ENCODE measurements around the gene DAB1. TPM values are rescaled to one million over a fixed set of nuclear protein-coding genes. Genes with fewer than 3 reads are reported as not detected.

Gene DAB1
- polyA plus RNA-seq, 6 donors from 2014 or later: 0.11 TPM; not detected in 5

- no peak for ATAC-seq (ENCODE audit: low read depth in 2 of 2)
- Mint-ChIP-seq H3K4me3 (no peak overlapping the region), H3K27ac (no peak overlapping the region), H3K9me3 (peaks cover 0 to 5% (median 0%) of the 10 kb centered on the region in 7 donors), H3K27me3 (peaks cover 0 to 11% (median 9%) of the 10 kb centered on the region in 3 donors), H3K4me1 (no peaks in the 10 kb centered on the region), H3K36me3 (no peaks in the 10 kb centered on the region)
- DNase-seq: no peak
Observed at GRCh38 chr1:56993475-56993874, 430.4 kb downstream of the DAB1 start.

GRCh38 chr1:56992318-56993125, 431.3 kb downstream of the DAB1 start:
- Mint-ChIP-seq H3K27ac (no peak overlapping the region), H3K36me3 (no peaks in the 10 kb centered on the region), H3K4me3 (no peak overlapping the region), H3K9me3 (peaks cover 0 to 5% (median 0%) of the 10 kb centered on the region in 7 donors), H3K4me1 (no peaks in the 10 kb centered on the region), H3K27me3 (peaks cover 0 to 11% (median 9%) of the 10 kb centered on the region in 3 donors)
- ATAC-seq (ENCODE audit: low read depth in 2 of 2) (no peak), DNase-seq (no peak)

GRCh38 chr1:56991576-56991975, 432.3 kb downstream of the DAB1 start:
- Mint-ChIP-seq H3K36me3 (no peaks in the 10 kb centered on the region), H3K4me1 (no peaks in the 10 kb centered on the region), H3K27me3 (peaks cover 0 to 11% (median 9%) of the 10 kb centered on the region in 3 donors), H3K9me3 (peaks cover 0 to 5% (median 0%) of the 10 kb centered on the region in 7 donors), H3K27ac (no peak overlapping the region), H3K4me3 (no peak overlapping the region)
- DNase-seq (no peak), ATAC-seq (ENCODE audit: low read depth in 2 of 2) (no peak)

GRCh38 chr1:56986397-56986796, 437.5 kb downstream of the DAB1 start:
- DNase-seq (no peak), ATAC-seq (ENCODE audit: low read depth in 2 of 2) (no peak)
- H3K4me3 Mint-ChIP-seq: no peak overlapping the region
- H3K4me1 Mint-ChIP-seq: no peaks in the 10 kb centered on the region
- H3K36me3 Mint-ChIP-seq: no peaks in the 10 kb centered on the region
- H3K9me3 Mint-ChIP-seq: peaks cover 0 to 4% (median 0%) of the 10 kb centered on the region in 7 donors
- H3K27me3 Mint-ChIP-seq: peaks cover 0 to 4% (median 0%) of the 10 kb centered on the region in 3 donors
- H3K27ac Mint-ChIP-seq: no peak overlapping the region

- Mint-ChIP-seq H3K27ac (no peak overlapping the region), H3K9me3 (peaks cover 0 to 4% (median 0%) of the 10 kb centered on the region in 7 donors), H3K4me3 (no peak overlapping the region), H3K4me1 (no peaks in the 10 kb centered on the region), H3K36me3 (no peaks in the 10 kb centered on the region), H3K27me3 (peaks cover 0 to 4% (median 0%) of the 10 kb centered on the region in 3 donors)
- DNase-seq (no peak), ATAC-seq (ENCODE audit: low read depth in 2 of 2) (no peak)
Observed at GRCh38 chr1:56985857-56986256, 438.0 kb downstream of the DAB1 start.

- H3K27ac Mint-ChIP-seq: no peak overlapping the region
- no peaks in the 10 kb centered on the region for H3K4me1 Mint-ChIP-seq
- H3K4me3 Mint-ChIP-seq: no peak overlapping the region
- H3K9me3 Mint-ChIP-seq: peaks cover 0 to 4% (median 0%) of the 10 kb centered on the region in 7 donors
- DNase-seq: no peak
- no peak for ATAC-seq (ENCODE audit: low read depth in 2 of 2)
- no peaks in the 10 kb centered on the region for H3K27me3 Mint-ChIP-seq
- no peaks in the 10 kb centered on the region for H3K36me3 Mint-ChIP-seq
Observed at GRCh38 chr1:56983484-56983883, 440.4 kb downstream of the DAB1 start.

GRCh38 chr1:56979986-56980755, 443.7 kb downstream of the DAB1 start:
- H3K9me3 Mint-ChIP-seq: peaks cover 0 to 4% (median 0%) of the 10 kb centered on the region in 7 donors
- H3K4me3 Mint-ChIP-seq: no peak overlapping the region
- DNase-seq (no peak), ATAC-seq (ENCODE audit: low read depth in 2 of 2) (no peak)
- no peaks in the 10 kb centered on the region for H3K36me3 Mint-ChIP-seq
- H3K27ac Mint-ChIP-seq: no peak overlapping the region
- H3K27me3 Mint-ChIP-seq: no peaks in the 10 kb centered on the region
- H3K4me1 Mint-ChIP-seq: no peaks in the 10 kb centered on the region

GRCh38 chr1:56978819-56979218, 445.0 kb downstream of the DAB1 start:
- Mint-ChIP-seq H3K4me3 (no peak overlapping the region), H3K27ac (no peak overlapping the region), H3K36me3 (no peaks in the 10 kb centered on the region), H3K4me1 (no peaks in the 10 kb centered on the region), H3K27me3 (no peaks in the 10 kb centered on the region), H3K9me3 (peaks cover 0 to 2% (median 0%) of the 10 kb centered on the region in 7 donors)
- ATAC-seq (ENCODE audit: low read depth in 2 of 2): no peak
- no peak for DNase-seq

GRCh38 chr1:56977910-56978309, 445.9 kb downstream of the DAB1 start:
- no peaks in the 10 kb centered on the region for H3K4me1 Mint-ChIP-seq
- no peak for DNase-seq
- H3K9me3 Mint-ChIP-seq: peaks cover 0 to 4% (median 0%) of the 10 kb centered on the region in 7 donors
- H3K27ac Mint-ChIP-seq: no peak overlapping the region
- no peaks in the 10 kb centered on the region for H3K27me3 Mint-ChIP-seq
- no peaks in the 10 kb centered on the region for H3K36me3 Mint-ChIP-seq
- ATAC-seq (ENCODE audit: low read depth in 2 of 2): no peak
- no peak overlapping the region for H3K4me3 Mint-ChIP-seq

GRCh38 chr1:56975446-56975845, 448.4 kb downstream of the DAB1 start:
- no peak overlapping the region for H3K27ac Mint-ChIP-seq
- no peaks in the 10 kb centered on the region for H3K36me3 Mint-ChIP-seq
- H3K9me3 Mint-ChIP-seq: peaks cover 0 to 11% (median 2%) of the 10 kb centered on the region in 7 donors
- H3K27me3 Mint-ChIP-seq: no peaks in the 10 kb centered on the region
- DNase-seq (no peak), ATAC-seq (ENCODE audit: low read depth in 2 of 2) (no peak)
- H3K4me1 Mint-ChIP-seq: no peaks in the 10 kb centered on the region
- no peak overlapping the region for H3K4me3 Mint-ChIP-seq

- Mint-ChIP-seq H3K27me3 (no peaks in the 10 kb centered on the region), H3K4me1 (no peaks in the 10 kb centered on the region), H3K9me3 (peaks cover 0 to 11% (median 3%) of the 10 kb centered on the region in 7 donors), H3K36me3 (no peaks in the 10 kb centered on the region), H3K4me3 (no peak overlapping the region), H3K27ac (no peak overlapping the region)
- DNase-seq (no peak), ATAC-seq (ENCODE audit: low read depth in 2 of 2) (no peak)
Observed at GRCh38 chr1:56973923-56974742, 449.7 kb downstream of the DAB1 start.

GRCh38 chr1:56972976-56973375, 450.9 kb downstream of the DAB1 start:
- no peak for ATAC-seq (ENCODE audit: low read depth in 2 of 2)
- no peak overlapping the region for H3K27ac Mint-ChIP-seq
- H3K9me3 Mint-ChIP-seq: peaks cover 0 to 11% (median 5%) of the 10 kb centered on the region in 7 donors
- no peaks in the 10 kb centered on the region for H3K36me3 Mint-ChIP-seq
- no peaks in the 10 kb centered on the region for H3K27me3 Mint-ChIP-seq
- no peaks in the 10 kb centered on the region for H3K4me1 Mint-ChIP-seq
- H3K4me3 Mint-ChIP-seq: no peak overlapping the region
- DNase-seq: no peak

GRCh38 chr1:56970280-56970679, 453.6 kb downstream of the DAB1 start:
- no peak overlapping the region for H3K27ac Mint-ChIP-seq
- H3K9me3 Mint-ChIP-seq: peaks cover 0 to 11% (median 3%) of the 10 kb centered on the region in 7 donors
- no peaks in the 10 kb centered on the region for H3K4me1 Mint-ChIP-seq
- DNase-seq: no peak
- no peaks in the 10 kb centered on the region for H3K36me3 Mint-ChIP-seq
- ATAC-seq (ENCODE audit: low read depth in 2 of 2): no peak
- no peak overlapping the region for H3K4me3 Mint-ChIP-seq
- H3K27me3 Mint-ChIP-seq: no peaks in the 10 kb centered on the region

Data from naive B cell (primary cell).